ENCODE data around the gene SMCO4.
"Not testable (repeated sequence)": the region's sequence is repeated elsewhere in the genome, so short reads cannot be mapped to it uniquely, and the experiment has no call there.

Gene SMCO4

GRCh38 chr11:93559681-93560080, 16.5 kb upstream of the SMCO4 start:
- no peak for DNase-seq

DNA sequence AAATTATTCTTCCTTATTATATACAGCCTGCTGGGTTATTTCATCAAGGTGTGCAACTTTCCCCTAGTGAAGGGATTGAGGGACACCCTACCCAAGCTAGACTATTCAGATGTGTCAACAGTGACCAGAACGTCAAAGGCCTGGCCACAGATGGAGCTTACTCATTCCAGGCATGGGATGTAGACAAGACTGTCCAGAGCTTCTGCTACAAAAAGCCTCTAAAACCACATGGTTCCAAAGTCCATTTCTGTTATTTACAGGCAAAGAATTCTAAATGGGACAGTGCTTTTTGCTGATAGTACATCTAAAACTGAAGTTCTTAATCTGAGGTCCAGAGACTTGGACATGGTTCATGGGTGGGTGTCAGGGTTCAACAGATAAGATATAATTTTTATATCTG, 9.7 kb upstream of the SMCO4 start:
- no peak for DNase-seq

DNA sequence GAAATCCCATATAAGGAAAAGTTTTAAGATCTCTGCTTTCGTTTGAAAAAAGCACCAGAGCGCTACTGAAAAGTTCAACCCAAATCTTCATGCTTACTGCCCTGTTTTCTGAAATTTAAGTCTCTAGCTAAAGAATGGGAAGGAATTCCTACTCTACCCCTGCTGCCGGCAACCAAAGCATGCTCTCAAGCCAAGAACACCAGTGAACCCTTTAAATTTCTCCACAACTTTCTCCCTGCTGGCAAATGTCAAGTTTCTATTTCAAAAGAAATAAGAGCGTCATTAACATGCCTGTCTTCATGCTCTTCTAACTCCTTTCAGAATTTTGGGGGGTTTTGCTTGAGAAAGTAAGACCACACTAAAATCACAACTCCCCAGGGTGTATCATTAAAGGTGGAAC, 6.8 kb upstream of the SMCO4 start:
- DNase-seq = no peak

GRCh38 chr11:93548679-93549319, 5.6 kb upstream of the SMCO4 start:
- DNase-seq = no peak

DNA sequence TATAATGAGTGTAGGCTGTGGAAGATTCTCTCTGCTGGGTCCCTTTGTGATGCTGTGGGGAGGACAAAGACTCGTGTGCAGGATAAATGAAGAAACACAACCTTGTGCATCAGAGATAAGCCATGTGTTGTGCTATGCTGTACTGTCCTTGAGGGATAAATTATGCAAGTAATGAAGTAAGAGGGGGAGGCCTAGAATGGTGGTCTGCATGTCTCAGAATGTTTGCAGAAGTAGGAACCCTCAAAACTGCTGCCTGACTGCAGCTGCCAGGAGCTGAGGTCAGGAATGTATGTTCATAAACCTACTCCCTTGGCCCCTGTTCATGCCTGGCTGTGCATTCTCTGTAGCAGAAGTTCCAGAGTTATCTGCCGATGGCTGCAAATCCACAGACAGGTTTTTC, 4.6 kb upstream of the SMCO4 start:
- DNase-seq = no peak

DNA sequence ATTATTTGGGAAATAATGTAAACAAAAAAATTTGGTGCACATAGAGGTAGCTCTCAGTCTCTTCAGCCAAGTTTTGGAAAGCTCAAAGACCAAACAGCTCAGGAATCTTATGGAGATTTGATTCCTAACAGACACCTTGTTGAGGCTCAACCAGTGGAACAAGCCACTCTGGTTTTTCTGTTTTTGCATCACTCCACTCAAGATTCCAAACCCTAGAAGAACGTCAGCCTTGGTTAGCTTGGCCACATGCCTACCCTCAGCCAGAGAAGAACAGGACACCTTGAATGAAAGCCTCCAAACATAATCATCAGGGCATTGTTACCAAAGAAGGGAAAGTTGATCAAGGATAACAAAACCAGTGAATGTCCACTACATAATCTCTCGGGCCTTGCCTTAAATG, 3.8 kb upstream of the SMCO4 start:
- DNase-seq = no peak

GRCh38 chr11:93545566-93545965, 2.4 kb upstream of the SMCO4 start:
- no peak for DNase-seq

DNA sequence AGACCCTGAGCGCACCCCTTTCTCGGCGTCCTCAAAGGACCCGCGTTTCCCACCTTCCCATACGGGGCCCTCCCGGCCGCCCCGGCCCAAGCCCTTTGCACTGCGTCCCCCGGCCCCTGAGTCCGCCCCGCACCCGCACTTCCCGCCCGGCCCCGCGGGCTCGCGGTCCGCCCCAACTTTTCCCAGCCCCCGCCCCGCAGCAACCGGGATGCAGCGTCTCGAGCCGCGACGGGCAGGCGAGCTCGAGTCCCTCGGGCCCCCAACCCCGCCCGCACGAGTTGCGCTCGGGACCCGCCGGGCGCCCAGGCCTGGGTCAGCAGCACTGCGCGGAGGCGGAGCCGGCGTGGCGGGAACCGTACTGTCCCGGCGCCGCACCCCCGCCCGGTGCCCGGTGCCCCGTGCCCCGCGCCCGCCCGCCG, 371 bp downstream of the SMCO4 start:
- DNase-seq = no peak

- peak; percentile 24 for DNase-seq
Observed at GRCh38 chr11:93541884-93542810, 1.0 kb downstream of the SMCO4 start.

- DNase-seq = no peak
Observed at GRCh38 chr11:93540896-93541553, 2.2 kb downstream of the SMCO4 start.

DNA sequence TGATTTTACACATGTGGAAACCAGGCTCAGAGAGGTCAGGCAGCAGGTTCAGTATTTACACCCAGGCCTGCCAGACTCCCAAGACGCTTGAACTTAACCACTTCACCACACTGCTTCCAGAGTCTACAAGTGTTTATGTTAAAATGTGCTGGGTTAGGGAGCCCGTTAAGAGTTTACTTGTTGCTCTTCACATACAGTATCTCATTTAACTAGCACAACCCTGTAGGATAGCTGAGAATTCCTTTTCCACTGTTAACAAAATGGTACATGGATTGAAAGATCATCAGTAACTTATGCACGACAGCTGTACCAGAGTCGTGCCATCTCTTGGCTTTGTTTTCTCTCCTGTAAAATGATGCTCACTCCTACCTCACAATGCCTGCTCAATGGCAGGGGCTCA, 2.9 kb downstream of the SMCO4 start:
- no peak for DNase-seq

- DNase-seq = no peak
Observed at GRCh38 chr11:93537767-93538261, 5.4 kb downstream of the SMCO4 start.

DNA sequence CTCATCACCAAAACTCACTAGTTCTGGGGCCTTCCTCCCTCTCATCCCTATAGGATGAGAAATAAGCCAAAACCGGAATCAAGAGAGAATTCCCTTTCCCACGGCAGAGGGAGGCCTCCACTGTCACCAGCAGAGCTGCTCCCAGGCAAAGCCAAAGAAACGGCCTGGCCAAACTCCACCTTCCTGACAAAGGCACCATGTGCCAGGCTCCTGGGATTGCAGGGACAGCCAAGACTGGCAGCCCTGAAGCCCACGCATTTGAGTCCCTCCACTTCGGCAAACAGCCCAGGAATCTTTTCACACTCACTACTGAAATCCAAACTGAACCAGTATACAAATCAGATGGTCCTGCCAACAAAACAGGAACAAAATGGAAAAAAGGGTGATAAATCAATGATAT, 6.1 kb downstream of the SMCO4 start:
- no peak for DNase-seq

GRCh38 chr11:93536101-93536861, 6.9 kb downstream of the SMCO4 start:
- no peak for DNase-seq

GRCh38 chr11:93535578-93535977, 7.6 kb downstream of the SMCO4 start:
- DNase-seq = not testable (repeated sequence)

DNA sequence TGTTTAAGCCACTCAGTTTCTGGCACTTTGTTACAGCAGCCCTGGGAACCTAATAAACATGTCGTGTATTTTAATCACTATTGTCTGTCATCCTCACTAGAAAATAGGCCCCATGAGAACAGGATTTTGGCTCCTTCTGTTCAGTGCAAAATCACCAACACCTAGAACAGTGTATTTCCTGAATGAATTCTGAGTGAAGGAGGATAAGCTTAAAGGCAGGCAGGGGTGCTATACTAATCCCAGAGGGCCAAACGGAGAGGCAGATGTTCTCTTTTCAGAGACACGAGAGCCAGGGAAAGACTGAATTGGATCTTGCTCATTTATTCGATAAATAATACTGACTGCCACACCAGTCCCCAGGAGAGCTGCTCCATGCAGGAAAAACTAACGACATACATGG, 10.4 kb downstream of the SMCO4 start:
- no peak for DNase-seq

GRCh38 chr11:93532281-93532789, 10.9 kb downstream of the SMCO4 start:
- DNase-seq = no peak

GRCh38 chr11:93530468-93530826, 12.7 kb downstream of the SMCO4 start:
- no peak for DNase-seq

GRCh38 chr11:93529707-93530467, 13.3 kb downstream of the SMCO4 start:
- DNase-seq = no peak

- no peak for DNase-seq
Observed at GRCh38 chr11:93528757-93529645, 14.2 kb downstream of the SMCO4 start.

DNA sequence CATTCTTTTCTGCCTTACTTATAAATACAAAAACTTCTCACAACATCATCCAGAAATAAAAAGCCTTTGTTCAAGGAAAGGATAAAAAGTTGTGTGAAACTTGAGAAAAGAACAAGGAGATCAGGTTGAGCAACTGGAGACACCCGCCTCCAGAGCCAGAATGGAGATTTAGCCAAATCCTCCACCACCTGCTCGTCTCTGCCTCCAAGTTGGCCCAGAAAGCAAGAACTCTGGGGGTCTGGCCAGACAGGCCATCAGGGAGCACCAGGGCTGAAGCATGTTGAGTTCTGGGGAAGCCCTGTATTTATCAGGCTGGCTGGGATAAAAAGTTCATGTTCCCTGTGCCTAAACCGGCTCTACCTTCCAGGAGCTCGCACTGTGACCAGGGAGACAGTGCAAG, 14.9 kb downstream of the SMCO4 start:
- no peak for DNase-seq
